Osteoblast (primary cell): Measurements from ENCODE around the gene RAPGEF1. TPM values are rescaled to one million over a fixed set of nuclear protein-coding genes. Genes with fewer than 3 reads are reported as not detected.

Experiments used
- DNase-seq: peaks from one replicate; pipeline ENCODE4 v3.0.0; 2011; ENCODE audit warnings: low spot score, mixed read lengths; ENCODE audit not compliant: insufficient read length; ENCODE audit errors: missing footprints
- H2AFZ ChIP-seq: 2 replicates; pipeline ENCODE4 v1.6.0; 2011; ENCODE audit warnings: mild to moderate bottlenecking, low read length
- H3K27ac ChIP-seq: 2 replicates; pipeline ENCODE4 v1.5.1; 2011; ENCODE audit warnings: mild to moderate bottlenecking, low read depth, low read length, moderate library complexity
- H3K27me3 ChIP-seq: 2 replicates; pipeline ENCODE4 v1.6.0; 2012; ENCODE audit warnings: mild to moderate bottlenecking, control low read depth, inconsistent platforms, low read length, moderate library complexity; ENCODE audit not compliant: insufficient read depth
- H3K36me3 ChIP-seq: 2 replicates; pipeline ENCODE4 v1.5.1; 2011; ENCODE audit warnings: mild to moderate bottlenecking, low read length, control low read depth, moderate library complexity; ENCODE audit not compliant: insufficient read depth
- H3K4me1 ChIP-seq: 2 replicates; pipeline ENCODE4 v1.5.1; 2011; ENCODE audit warnings: mild to moderate bottlenecking, low read length, control low read depth, moderate library complexity; ENCODE audit not compliant: insufficient read depth
- H3K4me2 ChIP-seq: 2 replicates; pipeline ENCODE4 v1.6.0; 2011; ENCODE audit warnings: mild to moderate bottlenecking, low read length; ENCODE audit not compliant: insufficient read depth
- H3K4me3 ChIP-seq: fragments of 200-600 bp; sonication (generic); 3 replicates; pipeline ENCODE4 v1.5.1; 2012; ENCODE audit warnings: mild to moderate bottlenecking, low read length, inconsistent platforms; ENCODE audit not compliant: insufficient read depth
- H3K79me2 ChIP-seq: 2 replicates; pipeline ENCODE4 v1.6.0; 2012; ENCODE audit warnings: mild to moderate bottlenecking, low read length, control low read depth, inconsistent platforms; ENCODE audit not compliant: insufficient read depth
- H3K9me3 ChIP-seq: 2 replicates; pipeline ENCODE4 v1.5.1; 2011; ENCODE audit warnings: low read depth, low read length, control low read depth
- H4K20me1 ChIP-seq: 2 replicates; pipeline ENCODE4 v1.6.0; 2012; ENCODE audit warnings: mild to moderate bottlenecking, low read length, control low read depth; ENCODE audit not compliant: insufficient read depth
- CTCF ChIP-seq: IDR thresholded peaks from 2 replicates; pipeline ENCODE4 v1.5.1; 2011; ENCODE audit warnings: mild to moderate bottlenecking, low read depth, low read length, moderate library complexity; ENCODE audit errors: extremely low read depth
- total RNA-seq: library from RNA; depleted of rRNA; stranded (reverse); fragments of >200 nt; gene quantifications from 2 replicates; pipeline ENCODE4 v1.2.3, GENCODE V29; 2012

The RAPGEF1 gene
- total RNA-seq, 1 donor, result 34.7 TPM

- peaks cover 47% of the 10 kb centered on the region for H3K27me3 ChIP-seq
Measured at GRCh38 chr9:131543141-131543540, 196.7 kb downstream of the RAPGEF1 start.

GRCh38 chr9:131539223-131539923, 200.5 kb downstream of the RAPGEF1 start:
- Histone ChIP-seq H3K27me3 (peaks cover 15% of the 10 kb centered on the region), H3K79me2 (no peaks in the 10 kb centered on the region), H2AFZ (no peak overlapping the region), H3K4me2 (no peak overlapping the region), H3K4me3 (no peak overlapping the region), H4K20me1 (no peaks in the 10 kb centered on the region), H3K4me1 (no peaks in the 10 kb centered on the region), H3K36me3 (no peaks in the 10 kb centered on the region), H3K27ac (no peak overlapping the region), H3K9me3 (peaks cover 8% of the 10 kb centered on the region)
- no peak for DNase-seq
- TF ChIP-seq CTCF, result no peak

More at GRCh38 chr9:131543141-131543540, 196.7 kb downstream of the RAPGEF1 start:
- DNase-seq, result no peak
- no peaks in the 10 kb centered on the region for H3K4me1 ChIP-seq
- no peaks in the 10 kb centered on the region for H3K36me3 ChIP-seq
- no peak overlapping the region for H3K4me2 ChIP-seq
- peaks cover 9% of the 10 kb centered on the region for H3K9me3 ChIP-seq
- no peaks in the 10 kb centered on the region for H3K79me2 ChIP-seq
- no peak overlapping the region for H2AFZ ChIP-seq
- no peak overlapping the region for H3K4me3 ChIP-seq
- no peaks in the 10 kb centered on the region for H4K20me1 ChIP-seq
- TF ChIP-seq CTCF, result no peak
- no peak overlapping the region for H3K27ac ChIP-seq

GRCh38 chr9:131537946-131538345, 201.9 kb downstream of the RAPGEF1 start:
- no peak for TF ChIP-seq CTCF
- H2AFZ ChIP-seq, result no peak overlapping the region
- no peak overlapping the region for H3K4me2 ChIP-seq
- no peaks in the 10 kb centered on the region for H4K20me1 ChIP-seq
- no peak overlapping the region for H3K27ac ChIP-seq
- H3K9me3 ChIP-seq, result no peaks in the 10 kb centered on the region
- H3K36me3 ChIP-seq, result no peaks in the 10 kb centered on the region
- no peak overlapping the region for H3K4me3 ChIP-seq
- H3K27me3 ChIP-seq, result peaks cover 7% of the 10 kb centered on the region
- H3K79me2 ChIP-seq, result no peaks in the 10 kb centered on the region
- DNase-seq, result peak; percentile 68
- H3K4me1 ChIP-seq, result no peaks in the 10 kb centered on the region

- H3K27me3 ChIP-seq, result peaks cover 2% of the 10 kb centered on the region
- no peak overlapping the region for H2AFZ ChIP-seq
- peaks cover 13% of the 10 kb centered on the region for H3K79me2 ChIP-seq
- DNase-seq, result no peak
- no peaks in the 10 kb centered on the region for H3K36me3 ChIP-seq
- no peak overlapping the region for H3K4me3 ChIP-seq
- H3K27ac ChIP-seq, result no peak overlapping the region
- TF ChIP-seq CTCF, result no peak
- peaks cover 4% of the 10 kb centered on the region for H4K20me1 ChIP-seq
- no peaks in the 10 kb centered on the region for H3K9me3 ChIP-seq
- no peak overlapping the region for H3K4me2 ChIP-seq
- peaks cover 6% of the 10 kb centered on the region for H3K4me1 ChIP-seq
Measured at GRCh38 chr9:131534721-131535237, 205.1 kb downstream of the RAPGEF1 start.
